GM19351 (cell line): Measurements from ENCODE around the gene DCAF7.

ENCODE experiments used
- ATAC-seq: cut with Tn5 transposase; IDR thresholded peaks from one replicate; pipeline ENCODE4 v1.9.1; 2021; ENCODE audit warnings: mild to moderate bottlenecking, moderate library complexity; ENCODE audit not compliant: unreplicated experiment

Gene DCAF7

GRCh38 chr17:63579633-63580032 is 29.4 kb downstream of the DCAF7 start:
- no peak for ATAC-seq

GRCh38 chr17:63587770-63588169 is 37.5 kb downstream of the DCAF7 start:
- ATAC-seq = no peak

- no peak for ATAC-seq
These were observed 38.5 kb downstream of the DCAF7 start for GRCh38 chr17:63588797-63589196.

- ATAC-seq = no peak
These were observed 39.4 kb downstream of the DCAF7 start for GRCh38 chr17:63589646-63590045.

GRCh38 chr17:63592797-63593196 is 42.5 kb downstream of the DCAF7 start:
- ATAC-seq = no peak

- ATAC-seq = no peak
These were observed 44.9 kb downstream of the DCAF7 start for GRCh38 chr17:63595132-63595531.

- no peak for ATAC-seq
These were observed 46.7 kb downstream of the DCAF7 start for GRCh38 chr17:63596856-63597586.

GRCh38 chr17:63598281-63598680 is 48.0 kb downstream of the DCAF7 start:
- no peak for ATAC-seq

- peak; percentile 81 for ATAC-seq
These were observed 50.5 kb downstream of the DCAF7 start, which contains the start of gene TACO1 for GRCh38 chr17:63600569-63601438. Gene TACO1 (plus strand): TSS chr17:63600895. CDS start chr17:63601084, 189 bp downstream.

GRCh38 chr17:63601439-63602371 is 51.4 kb downstream of the DCAF7 start:
- ATAC-seq = no peak

GRCh38 chr17:63609816-63610573 is 59.7 kb downstream of the DCAF7 start:
- no peak for ATAC-seq

GRCh38 chr17:63610854-63611253 is 60.6 kb downstream of the DCAF7 start:
- no peak for ATAC-seq

GRCh38 chr17:63611354-63611753 is 61.1 kb downstream of the DCAF7 start:
- ATAC-seq = no peak

GRCh38 chr17:63613663-63614062 is 63.4 kb downstream of the DCAF7 start:
- ATAC-seq = no peak

- ATAC-seq = no peak
These were observed 71.0 kb downstream of the DCAF7 start for GRCh38 chr17:63621229-63621683.

- peak; percentile 85 for ATAC-seq
These were observed 71.7 kb downstream of the DCAF7 start, which contains the start of gene MAP3K3 for GRCh38 chr17:63621684-63622573. Gene MAP3K3 (plus strand): TSS chr17:63622417. CDS start chr17:63622760, 343 bp downstream.

GRCh38 chr17:63622574-63623390 is 72.5 kb downstream of the DCAF7 start:
- ATAC-seq = peak; percentile 23
